ENCODE measurements around the gene CAPN15.
"Not testable (repeated sequence)": the region's sequence is repeated elsewhere in the genome, so short reads cannot be mapped to it uniquely, and the experiment has no call there.

The CAPN15 gene

GRCh38 chr16:507527-507926 is 20.0 kb upstream of the CAPN15 start:
- DNase-seq: not testable (repeated sequence)

GRCh38 chr16:507996-508395 is 19.5 kb upstream of the CAPN15 start:
- DNase-seq: no peak

DNA sequence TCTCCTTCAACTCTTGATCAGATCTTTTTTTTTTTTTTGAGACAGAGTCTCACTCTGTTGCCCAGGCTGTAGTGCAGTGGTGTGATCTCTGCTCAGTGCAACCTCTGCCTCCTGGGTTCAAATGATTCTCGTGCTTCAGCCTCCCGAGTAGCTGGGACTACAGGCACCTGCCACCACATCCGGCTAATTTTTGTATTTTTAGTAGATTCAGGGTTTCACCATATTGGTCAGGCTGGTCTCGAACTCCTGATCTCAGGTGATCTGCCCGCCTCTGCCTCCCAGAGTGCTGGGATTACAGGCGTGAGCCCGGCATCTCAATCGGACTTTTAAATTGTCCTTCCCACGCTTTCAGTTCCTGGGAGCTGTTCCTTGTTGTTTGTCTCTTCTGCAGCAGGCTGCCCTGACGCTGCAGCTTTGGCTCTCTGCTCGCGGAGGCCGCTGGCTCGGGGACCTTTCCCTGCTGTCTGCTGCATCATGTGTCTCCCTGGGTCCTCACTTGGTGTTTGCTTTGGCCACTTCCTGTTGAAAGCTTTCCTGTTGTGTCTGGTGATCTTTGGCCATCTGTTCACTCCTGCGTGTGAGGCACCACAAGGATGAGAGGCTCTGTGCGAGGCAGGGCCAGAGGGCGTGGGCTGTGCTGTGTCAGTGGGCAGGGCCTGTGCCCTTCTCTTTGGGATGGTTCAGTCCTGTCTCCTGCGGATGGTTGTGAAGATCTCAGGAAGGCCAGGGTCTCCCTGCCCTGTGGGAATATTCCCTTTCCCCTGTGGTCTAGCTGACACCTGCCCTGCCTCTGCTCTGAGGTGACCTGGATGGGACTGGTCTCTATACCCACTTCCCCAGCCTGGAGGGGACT is 18.4 kb upstream of the CAPN15 start:
- no peak for DNase-seq

DNA sequence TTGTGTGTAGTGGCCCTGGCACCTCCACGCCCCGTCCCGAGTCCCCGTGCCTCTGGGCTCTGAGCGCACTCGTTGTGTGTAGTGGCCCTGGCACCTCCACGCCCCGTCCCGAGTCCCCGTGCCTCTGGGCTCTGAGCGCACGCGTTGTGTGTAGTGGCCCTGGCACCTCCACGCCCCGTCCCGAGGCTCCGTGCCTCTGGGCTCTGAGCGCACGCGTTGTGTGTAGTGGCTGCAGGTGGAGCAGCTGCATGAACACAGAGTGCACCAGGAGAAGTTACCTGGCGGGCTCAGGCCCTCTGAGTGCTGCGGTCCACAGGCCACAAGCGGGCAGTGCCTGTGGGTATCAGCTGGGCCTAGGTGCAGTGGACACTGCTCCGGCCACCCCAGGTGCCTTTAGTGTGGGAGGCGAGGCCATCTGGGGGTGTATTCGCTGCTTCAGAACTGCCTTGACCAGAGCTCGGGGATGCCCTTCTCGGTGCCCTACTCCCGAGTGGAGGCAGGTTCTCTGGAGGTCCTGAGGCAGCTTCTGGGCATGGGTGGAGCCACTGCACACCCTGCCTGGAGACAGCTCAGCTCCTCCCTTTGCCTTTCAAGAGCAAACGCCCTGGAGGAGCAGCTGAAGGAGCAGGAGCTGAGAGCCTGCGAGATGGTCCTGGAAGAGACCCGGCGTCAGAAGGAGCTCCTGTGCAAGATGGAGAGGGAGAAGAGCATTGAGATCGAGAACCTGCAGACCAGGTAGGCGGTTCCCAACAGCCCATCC is 17.3 kb upstream of the CAPN15 start:
- DNase-seq: no peak

- DNase-seq: no peak
These were observed 14.7 kb upstream of the CAPN15 start for GRCh38 chr16:512802-513201.

DNA sequence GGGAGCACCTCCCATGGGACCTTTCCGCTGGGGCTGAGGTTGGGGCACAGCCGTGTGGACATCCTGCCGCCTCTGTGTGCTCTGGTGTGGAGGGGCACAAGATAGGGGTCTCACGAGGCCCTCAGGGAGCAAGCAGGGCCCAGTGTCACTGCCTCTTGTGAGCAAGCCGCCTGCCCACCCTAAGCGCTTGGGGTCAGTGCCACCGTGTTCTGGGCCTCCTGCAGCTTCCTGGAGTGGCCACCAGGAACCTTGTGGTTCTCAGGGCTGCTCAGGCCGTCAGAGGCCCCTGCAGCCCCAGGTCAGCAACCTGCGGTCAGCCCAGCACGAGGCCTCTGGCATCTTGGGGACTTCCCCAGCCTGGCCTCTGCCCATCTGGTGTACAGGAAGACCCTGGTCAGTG is 13.6 kb upstream of the CAPN15 start:
- no peak for DNase-seq

DNA sequence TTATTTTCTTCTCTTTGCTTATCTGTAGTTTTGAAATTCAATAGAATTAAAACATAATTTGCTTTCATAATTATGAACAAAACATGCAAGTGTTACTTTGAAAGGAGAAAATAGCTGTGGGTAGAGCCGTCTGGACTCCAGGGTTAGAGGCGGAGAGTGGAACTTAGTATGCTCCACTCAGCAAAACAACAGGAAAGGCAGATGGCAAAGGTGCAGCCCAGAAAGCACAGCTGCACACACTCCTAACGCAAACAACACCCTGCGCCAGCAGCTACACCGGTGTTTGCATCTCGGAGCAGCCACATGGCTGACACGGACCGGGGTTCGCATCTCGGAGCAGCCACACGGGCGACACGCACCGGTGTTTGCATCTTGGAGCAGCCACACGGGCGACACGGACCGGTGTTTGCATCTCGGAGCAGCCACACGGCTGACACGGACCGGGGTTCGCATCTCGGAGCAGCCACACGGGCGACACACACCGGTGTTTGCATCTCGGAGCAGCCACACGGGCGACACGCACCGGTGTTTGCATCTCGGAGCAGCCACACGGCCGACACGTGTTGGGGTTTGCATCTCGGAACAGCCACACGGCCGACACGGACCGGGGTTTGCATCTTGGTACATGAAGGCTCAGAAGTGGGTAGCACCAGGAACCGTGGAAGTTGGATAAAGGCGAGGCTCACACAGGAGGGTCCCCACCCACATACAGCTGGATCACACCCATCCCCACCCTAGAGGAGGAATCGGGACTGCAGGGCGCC is 12.2 kb upstream of the CAPN15 start:
- no peak for DNase-seq

GRCh38 chr16:515939-516226 is 11.6 kb upstream of the CAPN15 start:
- DNase-seq: no peak

DNA sequence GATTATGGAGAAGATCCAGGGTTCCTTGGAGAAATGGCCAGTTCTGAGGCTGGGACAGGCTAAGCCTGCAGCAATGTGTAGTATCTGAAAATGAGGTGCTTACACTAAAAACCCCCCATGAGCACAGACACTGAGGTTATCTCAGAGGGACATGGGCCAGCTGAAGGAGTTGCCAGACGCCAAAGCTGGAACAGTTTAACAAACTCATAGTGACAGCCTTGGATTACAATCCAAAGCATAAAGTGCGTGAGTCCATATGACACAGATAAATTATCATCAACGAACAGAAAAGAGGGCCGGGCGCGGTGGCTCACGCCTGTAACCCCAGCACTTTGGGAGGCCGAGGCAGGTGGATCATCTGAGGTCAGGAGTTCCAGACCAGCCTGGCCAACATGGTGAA is 11.2 kb upstream of the CAPN15 start:
- DNase-seq: no peak

GRCh38 chr16:518858-519257 is 8.7 kb upstream of the CAPN15 start:
- DNase-seq: no peak

- DNase-seq: no peak
These were observed 8.1 kb upstream of the CAPN15 start for GRCh38 chr16:519425-519824.

DNA sequence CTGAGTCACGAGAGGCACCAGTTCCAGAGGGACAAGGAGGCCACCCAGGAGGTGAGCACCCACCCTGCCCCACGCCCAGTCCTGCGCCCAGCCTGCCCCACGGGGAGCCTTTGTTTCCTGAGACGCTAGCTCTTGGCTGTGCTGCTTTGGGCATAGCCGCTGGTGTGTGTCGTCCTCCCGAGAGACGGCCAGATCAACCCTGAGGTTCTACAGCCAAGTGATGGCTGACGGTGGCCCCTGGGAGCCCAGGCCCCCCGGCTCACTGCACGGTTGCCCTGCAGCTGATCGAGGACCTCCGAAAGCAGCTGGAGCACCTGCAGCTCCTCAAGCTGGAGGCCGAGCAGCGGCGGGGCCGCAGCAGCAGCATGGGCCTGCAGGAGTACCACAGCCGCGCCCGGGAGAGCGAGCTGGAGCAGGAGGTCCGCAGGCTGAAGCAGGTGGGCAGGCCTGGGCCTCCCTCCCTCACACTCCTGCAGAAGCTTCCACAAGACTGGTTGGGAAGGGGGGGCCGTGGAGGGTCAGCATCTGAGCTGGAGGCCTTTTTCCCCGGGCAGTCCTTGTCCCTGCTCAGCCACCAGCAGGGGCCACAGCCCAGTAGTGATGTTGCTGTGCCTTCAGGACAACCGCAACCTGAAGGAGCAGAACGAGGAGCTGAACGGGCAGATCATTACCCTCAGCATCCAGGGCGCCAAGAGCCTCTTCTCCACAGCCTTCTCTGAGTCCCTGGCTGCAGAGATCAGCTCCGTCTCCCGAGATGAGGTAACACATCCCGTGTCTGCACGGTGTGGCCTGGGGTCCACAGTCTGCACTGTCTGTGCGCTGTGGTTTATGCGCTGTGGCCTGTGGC is 7.4 kb upstream of the CAPN15 start:
- DNase-seq: no peak

DNA sequence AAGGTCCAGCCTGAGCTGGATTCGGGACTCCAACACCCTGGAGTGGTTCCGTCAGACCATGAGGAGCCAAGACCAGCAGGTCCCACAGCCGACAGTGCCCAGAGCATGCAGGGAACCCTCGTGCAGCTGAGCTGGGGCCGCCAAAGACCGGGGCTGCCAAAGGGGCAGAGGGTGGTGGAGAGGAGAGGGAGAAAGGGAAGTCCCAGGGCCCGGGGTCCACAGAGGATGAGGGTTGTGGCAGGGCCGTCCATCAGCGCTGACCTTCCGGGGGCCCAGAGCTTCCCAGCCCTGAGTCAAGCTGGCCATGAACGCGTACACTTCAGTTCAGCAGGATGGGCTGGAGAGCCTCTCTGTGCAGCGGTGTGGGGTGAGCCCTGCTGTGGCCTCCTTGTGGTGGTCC is 6.7 kb upstream of the CAPN15 start:
- DNase-seq: no peak

- DNase-seq: no peak
These were observed 5.9 kb upstream of the CAPN15 start for GRCh38 chr16:521381-522210.

DNA sequence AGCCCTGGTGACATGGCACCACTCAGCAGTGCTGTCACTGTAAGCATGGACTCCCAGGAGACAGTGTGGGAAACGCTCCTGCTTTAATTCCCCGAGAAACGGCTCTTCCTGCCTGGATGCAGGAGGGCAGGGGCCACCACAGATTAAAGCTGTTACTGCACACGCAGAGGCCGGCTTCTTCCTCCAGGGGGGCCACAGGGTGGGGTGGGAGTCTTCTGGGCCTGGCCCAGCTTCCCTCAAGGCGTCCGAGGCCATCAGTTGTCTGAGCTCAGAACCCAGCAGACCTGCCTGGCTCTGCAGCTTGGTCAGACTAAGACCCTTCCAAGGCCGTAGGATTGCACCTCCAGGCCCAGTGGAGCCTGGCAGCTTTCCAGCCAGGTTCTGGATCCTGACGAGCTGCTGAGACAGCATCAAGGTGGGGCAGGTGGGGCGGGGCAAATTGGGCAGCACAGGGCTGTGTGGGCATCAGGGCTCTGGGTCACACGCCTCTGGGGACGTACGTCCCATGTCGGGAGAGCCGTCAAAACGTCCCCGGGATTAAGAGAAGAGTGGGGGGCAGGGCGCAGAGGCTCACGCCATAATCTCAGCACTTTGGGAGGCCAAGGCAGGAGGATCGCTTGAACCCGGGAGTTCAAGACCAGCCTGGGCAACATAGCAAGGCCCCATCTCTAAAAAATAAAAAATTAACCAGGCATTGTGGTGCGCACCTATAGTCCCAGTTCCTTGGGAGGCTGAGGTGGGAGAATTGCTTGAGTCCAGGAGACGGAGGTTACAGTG is 5.0 kb upstream of the CAPN15 start:
- DNase-seq: no peak

DNA sequence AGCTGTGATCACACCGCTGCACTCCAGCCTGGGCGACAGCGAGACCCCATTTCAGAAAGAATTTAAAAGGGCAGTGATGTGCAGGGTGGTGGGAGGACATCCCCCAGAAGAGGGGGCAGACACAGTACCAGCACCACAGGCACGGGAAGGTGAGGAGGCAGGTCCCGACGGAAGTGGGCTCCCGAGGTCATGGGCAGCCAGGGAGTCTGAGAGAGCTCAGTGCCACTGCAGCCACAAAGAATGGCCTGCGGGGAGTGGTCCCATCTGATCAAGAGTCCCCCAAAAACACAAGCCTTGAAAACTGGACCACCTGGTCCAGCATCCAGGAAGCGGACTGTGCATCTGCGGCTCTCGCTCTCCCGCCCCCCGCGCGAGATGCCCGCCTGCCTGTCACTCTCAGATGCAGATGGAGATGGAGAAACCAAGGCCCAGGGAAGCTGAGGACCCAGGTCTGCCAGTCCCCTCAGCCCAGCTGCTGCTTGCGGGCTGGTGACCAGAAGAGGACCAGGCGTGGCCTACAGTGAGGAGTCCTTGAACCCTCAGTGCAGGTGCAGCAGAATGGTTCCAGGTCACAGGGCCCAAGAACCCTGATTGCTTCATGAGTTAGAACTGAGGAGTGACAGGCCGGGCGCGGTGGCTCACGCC is 4.3 kb upstream of the CAPN15 start:
- DNase-seq: no peak

- no peak for DNase-seq
These were observed 3.1 kb upstream of the CAPN15 start for GRCh38 chr16:524274-525040.

- DNase-seq: no peak
These were observed 2.4 kb upstream of the CAPN15 start for GRCh38 chr16:525123-525519.

DNA sequence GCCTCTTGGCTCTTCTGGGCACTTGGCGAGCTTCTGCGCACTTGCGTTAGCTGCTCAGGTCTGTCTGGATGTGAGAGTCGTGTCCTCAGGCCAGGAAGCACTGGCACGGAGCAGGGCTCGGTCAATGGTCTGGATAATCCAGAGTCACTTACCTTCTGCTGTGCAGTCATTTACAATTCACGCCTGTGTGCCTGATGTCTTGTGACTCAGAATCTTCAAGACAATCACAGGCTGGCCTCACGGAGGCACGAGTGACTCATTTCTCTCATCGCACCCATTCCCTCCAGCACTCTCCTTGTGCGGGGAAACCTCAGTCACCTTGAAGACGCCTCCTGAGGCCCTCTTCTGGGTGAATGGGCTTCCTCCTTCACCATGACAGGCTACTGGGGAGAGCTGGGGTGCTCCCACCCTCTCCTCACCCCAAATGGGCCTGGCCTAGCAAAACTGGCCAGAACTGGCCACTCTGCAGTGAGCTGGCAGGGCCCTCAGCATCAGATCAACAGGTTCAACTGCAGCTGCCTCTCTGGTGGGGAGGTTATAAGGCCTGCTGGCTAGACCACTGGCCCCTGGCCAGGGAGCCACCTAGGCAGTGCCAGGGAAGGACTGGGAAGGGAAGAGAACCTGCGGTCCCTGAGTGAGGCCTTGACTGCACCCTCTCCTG is 1.9 kb upstream of the CAPN15 start:
- DNase-seq: peak; percentile 39

Measured in CD4-positive, alpha-beta T cell treated with Interleukin-17A for 1 hour (primary cell).